Prostate gland (tissue), 2 donors: Measurements from ENCODE around the gene ZG16.
"Not testable (repeated sequence)": the region's sequence is repeated elsewhere in the genome, so short reads cannot be mapped to it uniquely, and the experiment has no call there.

ENCODE experiments used
- CTCF ChIP-seq, 4 experiments: fragments of 200-600 bp in 2 of 4; fragments of 450-650 bp in 2 of 4; sonication (generic) in 2 of 4; IDR thresholded peaks; 1 replicate in 3 of 4; 2 replicates in 1 of 4; pipeline ENCODE4 v1.5.1; 2016 to 2019; ENCODE audit warnings: antibody characterized with exemption in 4 of 4, mild to moderate bottlenecking in 2 of 4, moderate library complexity in 2 of 4
- POLR2A ChIP-seq: fragments of 450-650 bp; IDR thresholded peaks from one replicate; pipeline ENCODE4 v1.6.1; 2016; ENCODE audit warnings: antibody characterized with exemption, mild to moderate bottlenecking
- POLR2AphosphoS5 ChIP-seq: sonication (generic); formaldehyde crosslinking; IDR thresholded peaks from one replicate; pipeline ENCODE4 v1.6.1; 2017; ENCODE audit warnings: antibody characterized with exemption

- TF ChIP-seq POLR2A; CTCF (IDR thresholded peaks at IDR 0.05): not testable (repeated sequence)
- TF ChIP-seq POLR2AphosphoS5 = peak; percentile 85
These were observed 38.0 kb upstream of the ZG16 start for GRCh38 chr16:29739927-29740629.
